ENCODE measurements around the gene TCP10L.

DNA sequence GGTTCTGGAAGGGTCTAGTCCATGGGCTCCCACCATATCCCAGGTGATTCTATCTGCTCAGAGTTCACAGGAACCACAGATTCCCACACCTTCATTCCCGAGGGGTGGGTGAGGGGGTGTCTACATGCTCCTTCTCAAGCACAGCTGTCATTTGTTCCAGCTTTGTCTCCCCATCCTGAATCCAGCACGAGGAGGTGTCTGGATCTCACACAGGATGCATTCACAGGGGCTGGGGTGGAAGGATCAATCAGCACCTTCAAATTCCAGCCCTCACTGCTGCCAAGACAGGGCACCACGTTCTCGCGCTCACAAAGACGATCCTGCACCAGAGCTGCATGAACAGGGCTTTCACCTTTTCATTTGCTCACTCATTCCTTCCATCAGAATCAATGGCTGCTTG lies 52.7 kb downstream of the TCP10L start:
- TF ChIP-seq, protein P1, sequence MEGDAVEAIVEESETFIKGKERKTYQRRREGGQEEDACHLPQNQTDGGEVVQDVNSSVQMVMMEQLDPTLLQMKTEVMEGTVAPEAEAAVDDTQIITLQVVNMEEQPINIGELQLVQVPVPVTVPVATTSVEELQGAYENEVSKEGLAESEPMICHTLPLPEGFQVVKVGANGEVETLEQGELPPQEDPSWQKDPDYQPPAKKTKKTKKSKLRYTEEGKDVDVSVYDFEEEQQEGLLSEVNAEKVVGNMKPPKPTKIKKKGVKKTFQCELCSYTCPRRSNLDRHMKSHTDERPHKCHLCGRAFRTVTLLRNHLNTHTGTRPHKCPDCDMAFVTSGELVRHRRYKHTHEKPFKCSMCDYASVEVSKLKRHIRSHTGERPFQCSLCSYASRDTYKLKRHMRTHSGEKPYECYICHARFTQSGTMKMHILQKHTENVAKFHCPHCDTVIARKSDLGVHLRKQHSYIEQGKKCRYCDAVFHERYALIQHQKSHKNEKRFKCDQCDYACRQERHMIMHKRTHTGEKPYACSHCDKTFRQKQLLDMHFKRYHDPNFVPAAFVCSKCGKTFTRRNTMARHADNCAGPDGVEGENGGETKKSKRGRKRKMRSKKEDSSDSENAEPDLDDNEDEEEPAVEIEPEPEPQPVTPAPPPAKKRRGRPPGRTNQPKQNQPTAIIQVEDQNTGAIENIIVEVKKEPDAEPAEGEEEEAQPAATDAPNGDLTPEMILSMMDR (IDR thresholded peaks at IDR 0.05), result no peak
- TF ChIP-seq POLR2A (IDR thresholded peaks at IDR 0.05), result no peak
